Peyer's patch (tissue), 4 donors: ENCODE data around the gene SUCLG1. TPM values are rescaled to one million over a fixed set of nuclear protein-coding genes. Genes with fewer than 3 reads are reported as not detected.

Experiments used
- DNase-seq, 3 donors: peaks; one replicate each; pipeline ENCODE4 v3.0.0-alpha.2; 2017 to 2019
- H3K27ac ChIP-seq, 4 donors: fragments of 200-600 bp; sonication (generic); one replicate each; pipeline ENCODE4 v1.5.1; 2016 to 2019
- H3K27me3 ChIP-seq, 2 donors: fragments of 200-600 bp; sonication (generic); one replicate each; pipeline ENCODE4 v1.5.1; 2019
- H3K36me3 ChIP-seq, 3 donors: fragments of 200-600 bp; sonication (generic); one replicate each; pipeline ENCODE4 v1.5.1; 2016 to 2019
- H3K4me1 ChIP-seq, 4 donors: fragments of 200-600 bp; sonication (generic); one replicate each; pipeline ENCODE4 v1.5.1; 2016 to 2019
- H3K4me3 ChIP-seq, 4 donors: fragments of 200-600 bp; sonication (generic); 1 replicate in 3 of 4; 2 replicates in 1 of 4; pipeline ENCODE4 v1.5.1; 2016 to 2019; ENCODE audit warnings: mild to moderate bottlenecking in 1 of 4
- H3K9me3 ChIP-seq, 4 donors: fragments of 200-600 bp; sonication (generic); one replicate each; pipeline ENCODE4 v1.5.1; 2016 to 2019; ENCODE audit warnings: mild to moderate bottlenecking in 1 of 4
- CTCF ChIP-seq, 6 experiments: fragments of 450-650 bp in 4 of 6; fragments of 200-600 bp in 2 of 6; sonication (generic) in 1 of 6; IDR thresholded peaks; one replicate each; pipeline ENCODE4 v1.5.1; 2017 to 2019; ENCODE audit warnings: antibody characterized with exemption in 6 of 6, mild to moderate bottlenecking in 3 of 6, moderate library complexity in 1 of 6
- POLR2A ChIP-seq, 2 donors: fragments of 450-650 bp; IDR thresholded peaks; one replicate each; pipeline ENCODE4 v1.5.1; 2017; ENCODE audit warnings: antibody characterized with exemption in 2 of 2, mild to moderate bottlenecking in 2 of 2, moderate library complexity in 2 of 2
- total RNA-seq, 4 donors: library from RNA; depleted of rRNA; stranded (reverse); fragments of >200 nt; gene quantifications; one replicate each; pipeline ENCODE4 v1.1.0, GENCODE V29; 2016

Gene SUCLG1
- total RNA-seq, 4 donors from 2014 or later: 83.3 to 386 (median 242) TPM

GRCh38 chr2:84456156-84456555 lies 2.9 kb downstream of the SUCLG1 start:
- Histone ChIP-seq H3K27ac (peak overlapping the region in 1 of 4 donors; percentile 29), H3K27me3 (no peaks in the 10 kb centered on the region), H3K4me1 (peaks cover 0 to 27% (median 2%) of the 10 kb centered on the region in 4 donors), H3K36me3 (no peaks in the 10 kb centered on the region), H3K9me3 (no peaks in the 10 kb centered on the region), H3K4me3 (peak overlapping the region in 1 of 4 donors; percentile 97)
- no peak for TF ChIP-seq POLR2A (IDR thresholded peaks at IDR 0.05)
- TF ChIP-seq CTCF (IDR thresholded peaks at IDR 0.05): no peak
- no peak for DNase-seq

- Histone ChIP-seq H3K36me3 (no peaks in the 10 kb centered on the region), H3K9me3 (no peaks in the 10 kb centered on the region), H3K4me1 (peaks cover 0 to 30% (median 2%) of the 10 kb centered on the region in 4 donors), H3K4me3 (no peak overlapping the region), H3K27ac (no peak overlapping the region), H3K27me3 (no peaks in the 10 kb centered on the region)
- no peak for TF ChIP-seq POLR2A (IDR thresholded peaks at IDR 0.05)
- TF ChIP-seq CTCF (IDR thresholded peaks at IDR 0.05): no peak
- no peak for DNase-seq
These were observed 4.5 kb downstream of the SUCLG1 start for GRCh38 chr2:84454581-84454980.

GRCh38 chr2:84452624-84453023 lies 6.5 kb downstream of the SUCLG1 start:
- H3K4me1 ChIP-seq: peaks cover 0 to 26% (median 0%) of the 10 kb centered on the region in 4 donors
- TF ChIP-seq CTCF (IDR thresholded peaks at IDR 0.05) (no peak), POLR2A (IDR thresholded peaks at IDR 0.05) (no peak)

GRCh38 chr2:84451579-84451978 lies 7.5 kb downstream of the SUCLG1 start:
- Histone ChIP-seq H3K27me3 (no peaks in the 10 kb centered on the region), H3K4me1 (peaks cover 0 to 19% (median 0%) of the 10 kb centered on the region in 4 donors), H3K27ac (no peak overlapping the region), H3K9me3 (no peaks in the 10 kb centered on the region), H3K4me3 (no peak overlapping the region), H3K36me3 (peaks cover 0 to 11% (median 0%) of the 10 kb centered on the region in 3 donors)
- DNase-seq: no peak
- no peak for TF ChIP-seq CTCF (IDR thresholded peaks at IDR 0.05)

More at GRCh38 chr2:84452624-84453023, 6.5 kb downstream of the SUCLG1 start:
- H3K27ac ChIP-seq: no peak overlapping the region
- H3K9me3 ChIP-seq: no peaks in the 10 kb centered on the region
- H3K4me3 ChIP-seq: no peak overlapping the region
- peaks cover 0 to 7% (median 0%) of the 10 kb centered on the region in 3 donors for H3K36me3 ChIP-seq
- no peak for DNase-seq
- no peaks in the 10 kb centered on the region for H3K27me3 ChIP-seq

GRCh38 chr2:84450288-84451227 lies 8.5 kb downstream of the SUCLG1 start:
- Histone ChIP-seq H3K4me3 (no peak overlapping the region), H3K36me3 (peaks cover 0 to 20% (median 0%) of the 10 kb centered on the region in 3 donors), H3K9me3 (no peaks in the 10 kb centered on the region), H3K27ac (no peak overlapping the region), H3K27me3 (no peaks in the 10 kb centered on the region), H3K4me1 (peaks cover 0 to 19% (median 0%) of the 10 kb centered on the region in 4 donors)
- TF ChIP-seq CTCF (IDR thresholded peaks at IDR 0.05) (no peak), POLR2A (IDR thresholded peaks at IDR 0.05) (no peak)
- no peak for DNase-seq
